Mucosa of rectum (tissue), 2 donors: ENCODE measurements around the gene TMEM165.

Source experiments
- H3K27ac ChIP-seq, 2 donors: one replicate each; pipeline ENCODE4 v1.7.0; 2013; ENCODE audit warnings: inconsistent platforms in 2 of 2, low read depth in 2 of 2, low read length in 2 of 2
- H3K27me3 ChIP-seq, 2 donors: one replicate each; pipeline ENCODE4 v1.7.0; 2013; ENCODE audit warnings: low read length in 2 of 2; ENCODE audit not compliant: control insufficient read depth in 2 of 2, insufficient read depth in 2 of 2
- H3K36me3 ChIP-seq, 2 donors: one replicate each; pipeline ENCODE4 v1.7.0; 2013; ENCODE audit warnings: low read length in 2 of 2; ENCODE audit not compliant: control insufficient read depth in 2 of 2, insufficient read depth in 2 of 2
- H3K4me1 ChIP-seq, 2 donors: one replicate each; pipeline ENCODE4 v1.7.0; 2013; ENCODE audit warnings: low read length in 2 of 2, mild to moderate bottlenecking in 1 of 2; ENCODE audit not compliant: control insufficient read depth in 2 of 2, insufficient read depth in 2 of 2
- H3K4me3 ChIP-seq, 2 donors: one replicate each; pipeline ENCODE4 v1.7.0; 2013; ENCODE audit warnings: low read length in 2 of 2
- H3K9ac ChIP-seq, 2 donors: one replicate each; pipeline ENCODE4 v1.7.0; 2013; ENCODE audit warnings: low read length in 2 of 2, low read depth in 1 of 2, mild to moderate bottlenecking in 1 of 2
- H3K9me3 ChIP-seq, 2 donors: one replicate each; pipeline ENCODE4 v1.7.0; 2013; ENCODE audit warnings: low read length in 2 of 2; ENCODE audit not compliant: control insufficient read depth in 2 of 2
- donor health status: healthy.
- donor health status: Normal muscosa, but diverticular disease.

Gene TMEM165

DNA sequence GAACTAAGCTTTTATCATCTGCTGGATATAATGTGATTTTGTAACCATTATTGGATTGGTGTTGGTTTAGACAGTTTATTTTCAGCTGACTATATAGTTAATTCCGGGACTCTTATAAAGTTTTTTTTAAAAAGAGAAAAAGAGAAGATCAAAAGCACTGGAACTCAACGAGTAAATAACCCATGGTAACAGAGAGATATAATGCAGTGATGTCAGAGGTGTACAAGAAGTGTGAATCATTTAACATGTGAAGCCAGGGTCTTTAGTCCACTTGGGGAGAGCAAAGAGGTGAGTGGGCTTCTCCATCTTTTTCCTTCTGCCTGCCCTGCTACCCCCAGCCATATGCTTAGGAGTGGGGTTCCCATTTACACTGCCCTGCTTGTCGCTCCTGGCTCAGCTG is 3.2 kb downstream of the TMEM165 start:
- Histone ChIP-seq H3K9me3 (no peaks in the 10 kb centered on the region), H3K4me1 (peaks cover 16 to 24% of the 10 kb centered on the region in 2 donors), H3K27ac (no peak overlapping the region), H3K9ac (no peak overlapping the region), H3K36me3 (peaks cover 3 to 4% of the 10 kb centered on the region in 2 donors), H3K27me3 (no peaks in the 10 kb centered on the region), H3K4me3 (peak overlapping the region in 1 of 2 donors; percentile 96)

DNA sequence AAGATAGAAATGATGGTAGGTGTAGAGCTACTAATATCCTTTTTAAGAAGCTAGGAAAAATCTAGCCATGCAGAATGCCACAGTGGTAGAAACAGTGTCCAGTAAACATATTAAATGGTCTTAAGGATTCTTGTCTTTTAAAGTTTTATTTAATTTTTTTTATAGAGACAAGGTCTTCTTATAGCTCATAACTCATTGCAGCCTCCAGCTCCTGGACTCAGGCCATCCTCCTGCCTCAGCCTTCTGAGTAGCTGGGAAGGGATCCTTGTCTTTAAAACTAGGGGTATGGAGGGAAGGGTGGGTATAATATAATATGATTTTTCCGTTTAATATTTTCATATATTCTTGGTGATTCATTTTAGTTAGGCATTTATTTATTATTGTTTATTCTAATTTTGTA is 3.8 kb downstream of the TMEM165 start:
- no peak overlapping the region for H3K9ac ChIP-seq
- peaks cover 3 to 4% of the 10 kb centered on the region in 2 donors for H3K36me3 ChIP-seq
- H3K9me3 ChIP-seq, result no peaks in the 10 kb centered on the region
- no peak overlapping the region for H3K27ac ChIP-seq
- H3K27me3 ChIP-seq, result no peaks in the 10 kb centered on the region
- peaks cover 16 to 24% of the 10 kb centered on the region in 2 donors for H3K4me1 ChIP-seq
- no peak overlapping the region for H3K4me3 ChIP-seq

DNA sequence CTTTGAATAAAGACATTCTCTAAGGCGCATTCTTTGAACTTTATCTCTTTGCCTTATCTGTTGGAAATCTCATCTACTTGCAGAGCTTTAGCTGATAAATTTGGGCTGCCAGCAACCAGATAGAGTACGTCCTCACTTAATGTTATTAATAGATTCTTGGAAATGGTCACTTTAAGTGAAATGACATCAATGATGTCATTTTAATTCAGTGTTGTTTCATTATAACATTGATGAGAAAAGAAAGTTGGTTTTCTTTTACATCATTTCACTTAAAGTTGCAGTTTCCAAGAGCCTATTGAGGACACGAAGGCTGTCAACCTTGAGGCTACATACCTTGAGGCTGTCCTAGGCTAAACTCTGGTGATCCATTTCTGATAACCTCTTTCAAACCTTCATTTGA is 9.3 kb downstream of the TMEM165 start:
- Histone ChIP-seq H3K36me3 (peaks cover 14 to 17% of the 10 kb centered on the region in 2 donors), H3K9me3 (no peaks in the 10 kb centered on the region), H3K27me3 (no peaks in the 10 kb centered on the region), H3K9ac (no peak overlapping the region), H3K27ac (no peak overlapping the region), H3K4me1 (no peaks in the 10 kb centered on the region), H3K4me3 (no peak overlapping the region)

DNA sequence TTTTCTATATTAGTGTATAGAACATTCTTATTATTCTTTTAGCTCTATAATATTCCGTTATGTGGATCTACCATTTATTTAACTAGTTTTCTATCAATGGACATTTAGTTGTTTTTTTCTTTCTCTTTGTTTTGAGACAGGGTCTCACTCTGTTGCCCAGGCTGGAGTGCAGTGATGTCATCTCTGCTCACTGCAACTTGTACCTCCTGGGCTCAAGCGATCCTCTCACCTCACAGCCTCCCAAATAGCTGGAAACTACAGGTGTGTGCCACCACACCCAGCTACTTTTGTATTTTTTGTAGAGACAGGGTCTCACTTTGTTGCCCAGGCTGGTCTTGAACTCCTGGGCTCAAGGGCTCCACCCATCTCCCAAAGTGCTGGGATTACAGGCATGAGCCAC is 10.8 kb downstream of the TMEM165 start:
- Histone ChIP-seq H3K4me1 (no peaks in the 10 kb centered on the region), H3K36me3 (peaks cover 14 to 17% of the 10 kb centered on the region in 2 donors), H3K4me3 (no peak overlapping the region), H3K27me3 (no peaks in the 10 kb centered on the region), H3K27ac (no peak overlapping the region), H3K9me3 (no peaks in the 10 kb centered on the region), H3K9ac (no peak overlapping the region)

DNA sequence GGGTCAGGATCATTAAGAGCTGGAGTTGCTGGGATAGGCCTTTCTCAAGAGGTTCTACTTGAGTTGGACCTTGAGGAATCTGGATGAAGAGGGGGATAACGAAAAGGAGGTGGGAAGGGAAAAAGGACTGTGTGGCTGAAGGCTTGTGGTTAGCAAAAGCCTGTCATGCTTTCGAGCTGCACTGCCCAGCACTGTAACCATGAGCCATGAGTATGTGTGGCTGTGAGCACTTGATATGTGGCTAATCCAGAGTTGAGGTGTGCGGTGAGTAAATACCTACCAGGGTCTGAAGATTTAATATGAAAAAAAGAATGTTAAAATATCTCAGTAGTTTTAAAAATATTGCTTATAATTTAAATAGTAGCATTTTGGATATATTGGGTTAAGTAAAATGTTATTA is 11.4 kb downstream of the TMEM165 start:
- Histone ChIP-seq H3K4me1 (no peaks in the 10 kb centered on the region), H3K36me3 (peaks cover 14 to 20% of the 10 kb centered on the region in 2 donors), H3K27me3 (no peaks in the 10 kb centered on the region), H3K4me3 (no peak overlapping the region), H3K9me3 (no peaks in the 10 kb centered on the region), H3K9ac (no peak overlapping the region), H3K27ac (no peak overlapping the region)

DNA sequence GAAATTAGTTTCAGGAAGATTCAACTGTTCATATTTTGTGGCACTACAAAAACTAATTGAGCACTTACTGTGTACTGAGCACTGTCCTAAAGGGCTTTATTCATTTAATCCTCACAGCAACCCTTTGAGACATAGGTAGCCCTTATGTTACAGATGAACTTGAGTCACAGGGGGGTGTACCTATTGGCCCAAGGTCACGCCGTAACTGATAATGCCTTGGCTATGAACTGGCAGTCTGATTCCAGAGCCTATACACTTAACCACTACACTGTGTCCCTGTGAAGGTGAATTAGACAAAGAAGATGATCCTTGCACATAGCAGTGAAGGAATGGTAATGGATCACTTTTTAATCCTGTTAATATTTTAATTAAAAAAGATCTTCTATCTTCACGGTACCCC is 12.0 kb downstream of the TMEM165 start:
- no peaks in the 10 kb centered on the region for H3K4me1 ChIP-seq
- no peak overlapping the region for H3K4me3 ChIP-seq
- no peaks in the 10 kb centered on the region for H3K27me3 ChIP-seq
- H3K27ac ChIP-seq, result no peak overlapping the region
- peaks cover 14 to 20% of the 10 kb centered on the region in 2 donors for H3K36me3 ChIP-seq
- H3K9me3 ChIP-seq, result no peaks in the 10 kb centered on the region
- no peak overlapping the region for H3K9ac ChIP-seq

DNA sequence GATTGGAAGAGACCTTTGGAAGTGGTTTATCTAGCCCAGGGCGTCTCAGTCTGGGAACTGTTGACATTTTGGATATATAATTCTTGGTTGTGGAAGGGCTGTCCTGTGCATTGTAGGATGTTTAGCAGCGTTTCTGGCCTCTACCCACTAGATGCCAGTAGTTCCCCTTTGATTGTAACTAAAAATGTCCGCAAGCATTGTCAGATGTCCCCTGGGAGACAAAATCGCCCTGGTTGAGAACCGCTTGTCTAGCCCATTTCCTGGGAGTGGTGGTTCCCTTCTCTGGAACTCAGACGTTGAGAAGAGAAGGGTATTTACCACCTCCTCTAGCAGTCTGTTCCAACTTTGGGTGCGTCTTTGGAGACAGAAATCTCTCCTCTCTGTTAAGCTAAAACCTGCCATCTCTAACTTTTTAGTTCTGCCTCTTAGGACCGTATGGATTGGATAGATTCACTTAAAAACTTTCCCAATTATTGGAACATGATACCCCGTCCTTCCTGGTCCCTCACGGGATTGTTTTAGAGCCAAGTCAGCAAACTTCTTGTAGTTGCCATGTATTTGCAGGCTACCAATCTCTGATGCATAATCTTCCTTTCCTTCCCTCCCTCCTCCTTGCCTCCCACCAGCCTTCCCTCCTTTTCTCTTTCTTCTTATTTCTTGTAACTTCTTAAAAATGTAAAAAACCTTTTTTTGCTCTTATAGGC is 13.9 kb downstream of the TMEM165 start:
- no peak overlapping the region for H3K27ac ChIP-seq
- H3K9me3 ChIP-seq, result no peaks in the 10 kb centered on the region
- peaks cover 11 to 16% of the 10 kb centered on the region in 2 donors for H3K36me3 ChIP-seq
- no peak overlapping the region for H3K4me3 ChIP-seq
- H3K27me3 ChIP-seq, result no peaks in the 10 kb centered on the region
- no peak overlapping the region for H3K9ac ChIP-seq
- H3K4me1 ChIP-seq, result no peaks in the 10 kb centered on the region

DNA sequence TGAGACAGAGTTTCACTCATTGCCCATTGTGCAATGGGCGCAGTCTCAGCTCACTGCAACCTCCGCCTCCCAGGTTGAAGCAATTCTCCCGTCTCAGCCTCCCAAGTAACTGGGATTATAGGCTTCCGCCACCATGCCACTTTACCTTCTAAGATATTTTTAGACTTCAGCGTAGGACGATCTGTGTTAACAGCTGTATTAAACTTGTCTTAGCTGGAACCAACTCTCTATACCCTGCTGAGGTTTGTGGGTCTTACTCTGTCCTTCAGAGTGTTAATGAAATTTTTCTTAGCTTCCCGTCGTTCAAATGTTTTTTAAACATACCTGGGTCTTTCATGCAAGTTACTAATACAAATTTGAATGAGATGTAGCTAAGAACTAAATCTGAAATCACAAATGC is 14.7 kb downstream of the TMEM165 start:
- Histone ChIP-seq H3K4me1 (no peaks in the 10 kb centered on the region), H3K27ac (no peak overlapping the region)

DNA sequence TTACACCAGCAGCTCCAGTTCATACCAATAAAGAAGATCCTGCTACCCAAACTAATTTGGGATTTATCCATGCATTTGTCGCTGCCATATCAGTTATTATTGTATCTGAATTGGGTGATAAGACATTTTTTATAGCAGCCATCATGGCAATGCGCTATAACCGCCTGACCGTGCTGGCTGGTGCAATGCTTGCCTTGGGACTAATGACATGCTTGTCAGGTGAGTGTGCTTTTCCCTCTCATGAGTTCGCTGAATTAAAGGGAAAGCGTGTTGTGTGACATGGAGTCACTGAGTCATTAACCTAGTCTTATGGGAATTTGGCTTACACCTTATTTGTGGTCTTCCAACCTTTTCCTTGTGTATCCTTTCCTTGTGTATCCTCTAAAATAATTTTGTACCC is 15.9 kb downstream of the TMEM165 start:
- Histone ChIP-seq H3K9me3 (no peaks in the 10 kb centered on the region), H3K27ac (no peak overlapping the region), H3K4me1 (no peaks in the 10 kb centered on the region), H3K4me3 (no peak overlapping the region), H3K9ac (no peak overlapping the region), H3K27me3 (no peaks in the 10 kb centered on the region), H3K36me3 (peaks cover 6 to 13% of the 10 kb centered on the region in 2 donors)

More for the DNA sequence above, 14.7 kb downstream of the TMEM165 start:
- Histone ChIP-seq H3K9me3 (no peaks in the 10 kb centered on the region), H3K9ac (no peak overlapping the region), H3K27me3 (no peaks in the 10 kb centered on the region), H3K36me3 (peaks cover 6 to 11% of the 10 kb centered on the region in 2 donors), H3K4me3 (no peak overlapping the region)

DNA sequence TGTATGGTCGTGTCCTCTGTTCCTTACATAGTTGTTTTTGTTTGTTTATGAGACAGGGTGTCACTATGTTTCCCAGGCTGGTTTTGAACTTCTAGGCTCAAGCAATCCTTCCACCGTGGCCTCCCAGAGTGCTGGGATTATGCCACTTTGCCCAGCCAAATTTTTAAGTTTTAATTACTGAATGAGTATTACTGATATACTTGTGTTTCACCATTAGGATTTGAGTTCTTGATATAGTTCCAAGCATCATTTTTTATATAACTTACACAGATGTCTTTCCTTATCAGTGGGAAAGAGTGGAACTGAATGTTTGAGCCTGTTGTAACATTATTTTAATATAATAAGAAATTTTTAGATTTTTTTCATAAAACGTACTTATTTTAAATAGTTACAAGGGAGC is 20.4 kb downstream of the TMEM165 start:
- H3K4me1 ChIP-seq, result no peaks in the 10 kb centered on the region
- H3K4me3 ChIP-seq, result no peak overlapping the region
- H3K27ac ChIP-seq, result no peak overlapping the region
- H3K9me3 ChIP-seq, result no peaks in the 10 kb centered on the region
- H3K36me3 ChIP-seq, result peaks cover 27 to 36% of the 10 kb centered on the region in 2 donors
- no peaks in the 10 kb centered on the region for H3K27me3 ChIP-seq
- H3K9ac ChIP-seq, result no peak overlapping the region
